UCSD-AML1 (cell line): ENCODE results near the gene TAF3.
"Not testable (repeated sequence)": the region's sequence is repeated elsewhere in the genome, so short reads cannot be mapped to it uniquely, and the experiment has no call there.

Source experiments
- DNase-seq: peaks from one replicate; lab custom pipeline; 2025; ENCODE audit not compliant: unreplicated experiment; lab: John Stamatoyannopoulos, UW

Gene TAF3

DNA sequence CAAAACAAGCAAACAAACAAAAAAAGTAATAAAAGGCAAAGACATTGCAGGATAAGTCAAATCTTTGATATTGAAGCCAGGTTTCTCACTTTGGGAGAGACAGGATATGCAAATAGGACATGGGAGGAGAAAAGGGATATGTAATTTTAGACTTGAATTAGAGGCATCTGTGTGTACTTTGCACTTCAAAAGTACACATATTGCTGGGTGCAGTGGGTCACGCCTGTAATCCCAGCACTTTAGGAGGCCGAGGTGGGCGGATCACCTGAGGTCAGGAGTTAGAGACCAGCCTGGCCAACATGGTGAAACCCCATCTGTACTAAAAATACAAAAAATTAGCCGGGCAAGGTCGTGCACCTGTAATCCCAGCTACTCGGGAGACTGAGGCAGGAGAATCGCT is 6.6 kb upstream of the TAF3 start:
- DNase-seq: not testable (repeated sequence)

DNA sequence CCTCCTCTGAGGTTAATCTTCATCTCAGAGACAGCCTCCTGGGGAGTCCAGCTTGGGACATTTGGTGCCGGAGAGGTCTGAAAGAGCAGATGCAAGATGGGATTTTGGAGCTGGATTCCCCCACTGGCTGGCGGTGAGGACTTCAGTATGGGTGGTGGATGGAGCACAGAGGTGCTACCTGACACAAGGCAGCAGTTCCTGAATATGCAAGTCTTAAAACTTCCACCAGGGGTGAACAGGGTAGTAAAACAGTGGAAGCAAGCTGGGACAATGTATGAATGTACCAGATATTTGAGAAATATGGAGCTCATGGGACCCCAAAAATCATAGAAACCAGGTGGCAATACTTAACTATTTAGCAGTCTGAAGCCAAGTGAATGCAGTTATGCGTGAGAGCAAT is 4.8 kb upstream of the TAF3 start:
- no peak for DNase-seq

DNA sequence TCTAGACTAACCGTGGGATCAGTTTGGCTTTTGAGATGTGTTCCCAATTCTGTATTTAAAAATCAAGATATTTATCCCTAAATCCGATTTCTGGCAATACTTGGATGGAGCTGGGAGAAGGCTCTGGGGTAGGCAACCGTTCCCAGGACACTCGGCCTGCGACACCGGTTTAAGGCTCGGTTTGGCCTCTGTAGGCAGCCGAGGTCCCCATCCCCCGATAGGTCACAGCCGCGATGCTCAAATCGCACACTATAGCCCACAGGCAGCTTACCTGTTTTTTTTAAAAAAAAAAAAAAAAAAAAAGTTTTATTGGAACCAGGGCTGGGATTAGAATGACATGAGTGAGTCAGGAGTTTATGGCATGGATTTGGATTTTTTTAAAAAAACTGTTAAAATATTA is 729 bp upstream of the TAF3 start:
- DNase-seq: no peak

DNA sequence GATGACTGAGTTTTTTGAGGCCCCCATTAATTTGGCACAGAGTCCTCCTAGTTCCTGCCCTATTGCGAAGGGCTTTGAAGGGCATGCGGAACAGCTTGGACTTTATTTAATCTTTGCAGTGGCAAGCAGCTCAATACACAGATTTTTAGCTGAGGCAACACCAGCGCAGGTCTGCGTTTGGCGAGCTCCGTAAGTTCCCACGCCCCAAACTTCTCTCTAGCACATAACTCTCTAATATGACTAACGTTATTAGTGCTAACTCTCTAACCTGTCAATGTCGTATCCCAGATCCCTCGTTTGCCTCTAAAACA is 366 bp upstream of the TAF3 start:
- no peak for DNase-seq

DNA sequence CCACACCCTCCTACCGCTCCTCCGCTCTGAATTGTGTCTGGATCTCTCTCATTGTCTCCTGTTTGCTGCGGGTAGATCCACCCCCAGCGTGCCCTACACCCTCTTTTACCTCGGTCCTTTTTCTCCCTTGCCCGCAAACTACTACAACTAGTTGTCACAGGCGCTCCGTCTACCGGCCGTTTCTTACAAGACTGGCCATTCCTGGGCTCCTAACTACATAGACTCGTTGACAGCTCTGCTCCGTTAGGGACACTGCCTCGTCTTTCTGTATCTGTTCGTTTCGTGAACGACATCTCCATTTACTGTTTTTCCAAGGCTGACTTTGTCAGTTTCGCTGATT is 786 bp downstream of the TAF3 start:
- peak; percentile 53 for DNase-seq

DNA sequence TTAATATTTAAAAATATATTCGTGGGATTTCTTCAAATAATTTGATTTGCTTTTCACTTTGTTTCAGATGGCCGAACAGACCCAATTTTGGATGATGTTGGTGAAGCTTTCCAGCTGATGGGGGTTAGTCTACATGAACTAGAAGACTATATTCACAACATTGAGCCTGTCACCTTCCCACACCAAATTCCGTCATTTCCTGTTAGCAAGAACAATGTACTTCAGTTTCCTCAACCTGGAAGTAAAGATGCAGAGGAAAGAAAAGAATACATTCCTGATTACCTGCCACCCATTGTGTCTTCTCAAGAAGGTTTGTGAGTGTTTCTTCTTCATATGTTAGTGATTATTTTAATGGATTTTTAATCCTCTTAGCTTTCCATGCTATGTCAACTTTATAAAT is 5.9 kb downstream of the TAF3 start:
- DNase-seq: no peak

DNA sequence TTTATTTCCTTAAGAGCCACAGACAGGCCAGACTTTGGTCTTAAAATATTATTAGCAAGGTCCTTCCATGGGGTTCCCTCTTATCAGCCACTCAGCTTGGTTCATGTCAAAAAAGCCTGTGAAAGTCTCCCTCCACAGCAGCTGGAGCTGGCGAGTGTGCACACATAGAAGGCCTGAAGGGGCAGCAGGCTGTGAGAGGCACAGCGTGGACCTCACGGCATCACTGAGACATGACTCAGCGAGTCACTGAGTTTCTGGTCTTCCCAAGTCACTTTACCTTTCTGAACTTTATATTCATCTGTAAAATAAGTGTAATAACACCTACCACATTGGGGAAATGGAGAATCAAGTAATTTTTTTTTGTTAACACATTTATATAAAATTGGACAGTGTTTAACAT is 8.7 kb downstream of the TAF3 start:
- no peak for DNase-seq

DNA sequence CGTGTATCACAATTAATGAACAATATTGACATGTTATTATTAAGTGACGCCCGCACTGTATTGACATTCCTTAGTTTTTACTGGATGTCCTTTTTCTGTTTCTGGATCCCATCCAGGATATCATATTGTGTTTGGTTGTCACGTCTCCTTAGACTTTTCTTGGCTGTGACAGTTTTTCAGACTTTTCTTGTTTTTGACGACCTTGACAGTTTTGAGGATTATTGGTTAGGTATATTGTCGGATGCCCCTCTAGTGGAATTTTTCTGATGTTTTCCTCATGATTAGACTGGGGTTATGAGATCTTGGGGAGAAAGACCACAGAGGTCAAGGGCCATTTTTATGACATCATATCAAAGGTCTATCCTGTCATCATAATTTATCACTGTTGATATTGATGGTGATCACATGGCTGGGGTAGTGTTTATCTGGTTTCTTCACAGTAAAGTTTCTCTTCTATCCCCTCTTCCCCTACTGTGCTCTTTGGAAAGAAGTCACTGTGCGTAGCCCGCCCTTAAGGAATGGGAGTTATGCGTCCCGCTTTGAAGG is 11.1 kb downstream of the TAF3 start:
- no peak for DNase-seq

DNA sequence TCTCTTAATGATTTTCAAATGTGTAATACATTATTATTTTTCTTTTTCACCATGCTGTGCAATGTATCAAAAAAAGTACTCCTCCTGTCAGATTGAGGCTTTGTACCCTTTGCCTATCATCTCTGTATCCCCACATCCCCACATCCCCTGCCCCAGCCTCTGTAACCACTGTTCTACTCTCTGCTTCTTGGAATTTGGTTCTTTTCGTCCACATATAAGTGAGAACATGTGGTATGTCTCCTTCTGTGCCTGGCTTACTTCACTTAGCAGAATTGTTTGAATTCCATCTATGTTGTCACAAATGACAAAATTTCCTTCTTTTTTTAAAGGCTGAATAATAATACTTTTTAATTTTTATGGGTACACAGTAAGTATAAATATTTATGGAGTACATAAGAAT is 13.8 kb downstream of the TAF3 start:
- DNase-seq: no peak

DNA sequence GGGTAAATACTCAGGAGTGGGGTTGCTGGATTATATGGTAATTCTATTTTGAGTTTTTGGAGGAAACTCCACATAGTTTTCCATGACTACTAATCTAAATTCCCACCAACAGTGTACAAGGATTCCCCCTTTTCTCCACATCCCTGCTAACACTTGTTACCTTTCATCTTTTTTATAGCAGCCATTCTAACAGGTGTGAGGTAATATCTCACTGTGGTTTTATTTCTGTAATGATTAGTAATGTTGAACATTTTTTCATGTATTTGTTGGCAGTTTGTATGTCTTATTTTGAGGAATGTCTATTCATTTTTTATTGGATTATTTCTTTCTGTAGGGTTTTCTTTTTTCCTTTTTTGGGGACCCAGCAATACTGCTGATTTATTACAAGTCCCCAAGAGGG is 14.9 kb downstream of the TAF3 start:
- no peak for DNase-seq

DNA sequence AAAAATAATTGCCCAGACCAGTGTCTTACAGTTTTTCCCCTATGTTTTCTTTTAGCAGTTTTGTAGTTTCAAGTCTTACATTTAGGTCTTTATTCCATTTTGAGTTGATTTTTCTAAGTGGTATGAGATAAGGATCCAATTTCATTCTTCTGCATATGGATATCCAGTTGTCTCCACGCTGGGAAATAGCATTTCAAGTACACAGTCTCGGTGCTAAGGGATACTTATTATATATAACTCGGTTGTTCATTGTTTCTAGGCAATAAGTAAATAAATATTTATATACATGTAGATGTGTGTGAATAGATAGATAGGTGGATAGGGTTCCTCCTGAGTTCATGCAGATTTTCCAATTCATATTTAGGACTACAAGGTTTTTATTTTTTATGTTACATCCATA is 16.0 kb downstream of the TAF3 start:
- no peak for DNase-seq

DNA sequence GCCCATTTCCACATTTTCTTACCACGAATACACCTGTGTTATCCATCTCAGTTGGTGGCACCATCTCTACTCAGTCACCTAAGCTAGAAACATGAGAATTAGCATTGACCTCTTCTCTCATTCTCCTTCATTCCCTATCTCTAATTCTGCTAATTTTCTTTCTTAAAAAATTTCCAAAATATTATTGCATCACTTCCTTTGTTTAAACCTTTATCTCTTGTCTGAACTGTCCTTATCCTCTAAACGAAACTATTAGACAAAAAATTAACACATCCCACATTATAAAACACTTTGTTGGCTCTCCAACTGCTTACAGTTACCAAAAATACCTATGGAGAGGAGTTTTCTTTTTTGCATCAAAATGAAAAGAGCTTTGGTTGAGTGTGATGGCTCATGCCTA is 18.3 kb downstream of the TAF3 start:
- DNase-seq: no peak

DNA sequence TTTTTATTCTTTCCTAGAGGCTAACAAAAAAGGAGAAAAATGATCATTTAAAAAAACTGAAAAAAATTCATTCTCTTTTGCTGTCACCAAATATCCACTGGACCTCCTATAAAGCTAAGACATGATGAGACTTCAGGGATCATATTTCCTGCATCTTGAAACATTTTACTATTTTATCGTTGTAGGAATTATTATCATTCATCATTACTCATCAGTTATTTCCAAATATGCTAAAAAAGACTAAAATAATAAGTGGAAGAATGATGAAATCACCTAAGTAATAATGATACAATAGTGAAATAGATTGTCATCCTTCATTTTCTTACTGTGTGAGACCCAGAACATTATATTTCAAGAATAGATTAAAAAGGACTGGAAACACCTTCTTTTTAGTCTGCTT is 28.3 kb downstream of the TAF3 start:
- no peak for DNase-seq

DNA sequence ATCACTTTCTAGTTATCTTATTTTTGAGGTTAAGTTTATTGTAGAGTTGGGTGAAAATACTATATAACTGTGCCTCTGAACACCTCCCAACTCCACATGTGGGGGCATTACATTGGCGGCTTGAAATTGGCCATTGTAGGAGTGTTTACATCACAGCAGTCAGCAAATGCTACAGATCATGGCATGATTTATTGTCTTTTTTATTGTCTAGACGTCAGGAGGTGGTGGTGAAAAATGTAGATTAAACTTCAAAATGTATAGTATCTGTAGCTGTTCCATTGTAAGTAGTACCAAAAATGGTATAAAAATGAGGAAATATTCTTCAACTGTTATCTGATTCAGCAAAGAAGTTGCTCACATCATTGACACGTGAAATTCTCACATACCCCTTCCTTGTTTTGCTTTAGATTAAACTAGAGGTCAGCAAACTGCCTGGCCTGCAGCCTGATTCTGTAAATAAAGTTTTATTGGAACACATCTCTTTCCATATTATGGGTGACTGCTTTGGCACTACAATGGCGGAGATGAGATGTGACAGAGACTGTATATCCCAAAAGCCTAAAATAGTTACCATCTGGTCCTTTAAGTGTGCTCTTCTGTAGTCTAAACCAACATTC is 35.0 kb downstream of the TAF3 start:
- DNase-seq: no peak

DNA sequence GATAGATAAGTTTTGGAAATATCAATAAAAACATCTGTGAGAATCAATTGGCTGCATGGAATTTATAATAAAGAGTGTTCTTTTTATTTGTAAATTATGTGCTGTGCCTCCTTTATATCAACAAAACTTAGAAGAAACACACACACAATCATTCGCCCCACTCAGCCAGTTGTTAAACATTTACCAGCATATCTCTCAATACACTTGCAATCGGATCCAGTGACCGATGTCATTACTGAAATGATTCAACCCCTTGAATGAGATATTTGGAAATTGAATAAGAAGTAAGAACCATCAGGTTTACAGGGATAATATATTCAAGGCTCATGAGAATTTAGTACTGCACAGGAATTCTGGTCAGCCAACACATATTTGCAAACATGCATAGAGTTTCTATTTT is 35.6 kb downstream of the TAF3 start:
- DNase-seq: no peak

DNA sequence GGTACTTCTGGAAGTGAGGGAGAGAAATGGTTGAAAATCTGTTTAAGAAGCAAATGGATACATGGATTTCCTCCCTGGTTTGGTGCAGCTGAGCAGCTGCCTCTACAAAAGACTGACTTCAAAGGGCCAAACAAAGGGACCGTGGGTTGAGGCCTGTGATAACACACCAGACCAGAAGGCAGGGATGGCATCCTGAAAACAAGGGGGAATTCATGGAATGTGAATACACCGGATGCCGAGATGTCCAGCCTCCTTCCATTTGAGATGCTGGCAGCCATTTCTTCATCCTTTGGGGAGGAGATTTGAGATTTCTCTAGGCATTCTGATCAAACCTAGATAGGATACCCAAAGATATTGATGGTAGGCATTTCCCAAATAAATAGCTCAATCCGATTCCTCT is 36.9 kb downstream of the TAF3 start:
- DNase-seq: no peak

DNA sequence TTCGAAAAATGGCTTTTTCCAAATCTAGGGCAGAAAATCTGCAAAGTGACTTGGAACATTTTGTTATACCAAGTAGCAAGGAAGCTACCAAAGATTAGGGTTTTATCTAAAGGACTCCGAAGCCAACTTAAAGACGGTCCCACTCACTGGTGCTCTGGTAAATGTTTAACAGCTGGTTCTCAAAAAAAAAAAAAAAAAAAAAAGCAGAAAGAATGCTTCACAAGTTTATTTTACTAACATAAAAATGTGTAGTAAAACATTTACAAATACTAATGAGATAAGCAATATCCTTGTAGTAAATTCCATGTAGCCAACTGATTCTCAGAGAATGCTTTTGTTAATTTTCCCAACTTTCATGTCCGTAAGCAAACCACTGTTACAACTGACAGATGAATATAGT is 38.4 kb downstream of the TAF3 start:
- no peak for DNase-seq

DNA sequence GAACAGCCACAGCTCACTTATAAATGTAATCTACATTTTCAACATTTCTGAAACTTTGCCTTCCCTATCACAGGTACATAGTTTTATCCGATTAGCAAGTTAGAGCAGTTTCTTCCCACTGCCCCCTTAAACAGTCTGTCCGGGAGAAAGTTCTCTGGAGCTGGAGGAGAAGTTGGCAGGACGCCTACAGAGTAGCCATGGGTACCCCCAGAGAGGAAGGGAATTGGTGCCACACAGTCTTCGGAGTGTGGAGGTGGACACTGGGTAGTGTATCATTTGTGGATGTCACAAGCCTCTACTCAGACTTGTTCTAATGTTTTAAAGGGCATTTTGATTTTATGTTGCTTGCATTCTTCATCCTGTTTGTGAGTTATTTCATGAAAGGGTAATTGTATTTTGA is 39.0 kb downstream of the TAF3 start:
- no peak for DNase-seq

DNA sequence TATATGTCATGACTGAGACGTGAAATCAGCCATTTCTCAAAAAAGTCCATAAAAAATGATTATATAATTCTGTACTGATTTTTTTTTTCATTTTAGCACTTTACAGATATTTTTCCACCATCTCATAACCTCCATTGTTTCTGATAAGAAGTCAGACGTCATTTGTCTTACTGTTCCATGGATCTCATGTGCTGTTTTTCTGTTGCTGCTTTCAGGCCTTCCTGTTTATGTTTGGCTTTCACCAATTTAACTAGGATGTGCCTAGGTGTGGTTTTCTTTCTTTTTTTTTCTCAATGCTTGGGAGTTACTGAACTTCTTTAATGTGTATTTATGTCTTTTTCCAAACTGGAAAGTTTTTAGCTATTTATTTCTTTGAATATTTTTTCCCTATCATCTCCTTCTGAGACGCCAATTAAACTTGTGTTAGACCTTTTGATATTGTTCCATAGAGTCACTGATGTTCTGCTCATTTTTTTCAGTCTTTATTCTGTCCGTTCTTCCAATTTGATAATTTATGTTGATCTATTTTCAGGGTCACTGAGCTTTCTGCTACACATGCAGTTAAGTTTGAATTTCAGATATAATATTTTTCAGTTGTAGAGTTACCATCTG is 43.3 kb downstream of the TAF3 start:
- DNase-seq: no peak

DNA sequence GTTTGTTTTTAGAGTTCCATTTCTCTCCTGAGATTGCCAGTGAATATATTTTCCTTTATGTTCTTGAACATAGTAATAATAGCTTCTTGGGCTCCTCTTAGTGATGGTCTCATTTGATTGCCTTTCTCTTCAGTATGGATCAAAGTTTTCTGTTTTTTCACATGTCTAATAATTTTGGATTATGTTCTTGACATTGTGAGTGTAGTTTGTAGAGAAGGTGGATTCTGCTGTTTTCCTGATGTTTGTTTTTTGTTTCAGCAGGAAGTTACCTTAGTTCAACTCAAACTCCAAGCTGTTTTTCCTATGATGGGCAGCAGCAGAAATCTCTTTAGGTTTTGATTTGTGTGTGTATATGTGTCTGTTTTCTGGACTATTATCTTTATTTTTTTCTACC is 43.8 kb downstream of the TAF3 start:
- DNase-seq: no peak

DNA sequence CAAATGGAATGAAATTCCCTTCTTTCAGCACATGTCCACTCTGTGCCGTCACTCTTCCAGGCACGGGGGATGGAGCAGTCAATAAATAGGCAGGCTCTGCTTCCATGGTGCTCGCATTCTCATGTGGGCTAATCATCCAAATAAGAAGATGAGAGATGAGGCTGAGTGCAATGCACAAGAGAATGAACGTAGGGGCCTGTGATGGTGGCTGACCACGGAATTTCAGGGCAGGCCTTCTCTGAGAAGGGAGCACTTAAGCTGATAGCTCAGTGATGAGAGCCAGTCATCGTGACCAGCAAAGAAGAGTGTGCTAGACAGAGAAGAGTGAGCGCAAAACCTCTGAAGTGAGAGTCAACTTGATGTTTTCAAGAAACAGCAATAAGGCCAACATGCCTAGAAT is 47.9 kb downstream of the TAF3 start:
- DNase-seq: no peak

DNA sequence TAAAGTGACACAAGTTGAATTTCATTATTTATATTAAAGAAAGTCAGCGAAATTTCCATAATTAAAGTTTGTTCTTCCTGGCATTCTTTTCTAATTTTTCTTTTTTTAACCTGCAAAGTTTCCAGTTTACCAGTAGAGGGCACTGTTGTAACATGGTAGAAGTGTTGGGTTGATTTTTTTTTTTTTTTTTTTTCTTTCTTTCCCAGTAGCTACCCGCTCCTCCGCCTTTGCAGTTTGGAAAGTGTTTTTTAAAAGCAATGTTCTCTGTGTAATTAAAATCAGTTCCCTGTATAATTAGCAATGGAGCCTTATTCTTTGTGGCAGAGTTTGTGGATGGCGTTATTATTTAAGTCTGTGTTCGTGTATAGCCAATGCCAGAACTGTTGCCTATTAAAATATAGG is 53.7 kb downstream of the TAF3 start:
- DNase-seq: no peak

DNA sequence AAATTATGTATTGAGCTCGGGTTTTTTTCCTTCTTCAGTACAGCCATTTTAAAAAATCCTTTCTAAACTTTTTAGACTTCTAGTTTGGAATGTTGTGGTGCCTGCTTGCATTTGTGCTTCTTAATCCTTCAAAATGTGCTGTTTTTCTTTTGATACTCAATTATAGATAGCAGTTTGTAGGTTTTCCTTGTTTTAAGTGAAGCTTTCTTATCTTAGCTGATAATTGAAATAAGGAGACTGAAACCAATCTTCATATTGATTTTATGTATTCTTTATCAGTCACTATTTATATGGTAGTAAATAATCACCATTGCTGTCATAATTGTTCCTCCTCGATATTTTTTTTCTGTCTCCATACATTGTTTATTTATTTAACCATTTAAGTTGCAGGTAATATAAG is 56.6 kb downstream of the TAF3 start:
- no peak for DNase-seq
